Fibroblast of lung (primary cell): Measurements from ENCODE around the gene MCEE.

Experiments
- CTCF ChIP-seq, 2 donors: IDR thresholded peaks in 1 of 2; conservative IDR thresholded peaks in 1 of 2; 1 replicate in 1 of 2; 2 replicates in 1 of 2; pipeline ENCODE4 v1.5.1; 2011 to 2012; ENCODE audit warnings: low read length in 2 of 2, control low read depth in 1 of 2, inconsistent platforms in 1 of 2, low read depth in 1 of 2, mild to moderate bottlenecking in 1 of 2
- EZH2 ChIP-seq: IDR thresholded peaks from 2 replicates; pipeline ENCODE4 v1.5.1; 2012; ENCODE audit warnings: low read length, control low read depth, mild to moderate bottlenecking; ENCODE audit errors: missing control alignments

DNA sequence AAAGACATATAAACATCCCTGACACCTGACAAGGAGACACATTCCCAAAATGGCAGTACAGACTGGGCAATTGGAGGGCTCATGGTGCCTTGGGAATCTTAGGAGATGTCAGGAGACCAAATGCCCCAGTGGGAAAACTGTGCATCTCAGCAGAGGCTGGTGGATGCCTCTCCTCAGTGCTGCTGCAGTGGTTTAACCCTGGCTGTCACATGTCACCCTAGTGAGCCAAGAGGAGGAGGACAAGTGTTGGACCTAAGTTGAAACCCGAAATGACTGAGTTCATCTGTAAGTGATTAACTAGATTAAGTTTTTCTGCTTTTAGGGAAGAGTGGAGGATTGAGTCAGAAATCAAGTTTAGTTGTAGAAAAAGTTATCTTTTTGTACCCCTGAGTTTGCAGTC is 66.8 kb downstream of the MCEE start:
- TF ChIP-seq CTCF (conservative IDR thresholded peaks at IDR 0.05 in 1 of 2, IDR thresholded peaks at IDR 0.05 in 1 of 2; ENCODE audit: low read depth in 1 of 2, low read length in 2 of 2) (no peak), EZH2 (no peak)
